ENCODE data around the gene FUZ. TPM values are rescaled to one million over a fixed set of nuclear protein-coding genes. Genes with fewer than 3 reads are reported as not detected.

FUZ gene
- total and polyA plus RNA-seq, 12 donors, result 7.6 to 72.5 (median 45.7) TPM

DNA sequence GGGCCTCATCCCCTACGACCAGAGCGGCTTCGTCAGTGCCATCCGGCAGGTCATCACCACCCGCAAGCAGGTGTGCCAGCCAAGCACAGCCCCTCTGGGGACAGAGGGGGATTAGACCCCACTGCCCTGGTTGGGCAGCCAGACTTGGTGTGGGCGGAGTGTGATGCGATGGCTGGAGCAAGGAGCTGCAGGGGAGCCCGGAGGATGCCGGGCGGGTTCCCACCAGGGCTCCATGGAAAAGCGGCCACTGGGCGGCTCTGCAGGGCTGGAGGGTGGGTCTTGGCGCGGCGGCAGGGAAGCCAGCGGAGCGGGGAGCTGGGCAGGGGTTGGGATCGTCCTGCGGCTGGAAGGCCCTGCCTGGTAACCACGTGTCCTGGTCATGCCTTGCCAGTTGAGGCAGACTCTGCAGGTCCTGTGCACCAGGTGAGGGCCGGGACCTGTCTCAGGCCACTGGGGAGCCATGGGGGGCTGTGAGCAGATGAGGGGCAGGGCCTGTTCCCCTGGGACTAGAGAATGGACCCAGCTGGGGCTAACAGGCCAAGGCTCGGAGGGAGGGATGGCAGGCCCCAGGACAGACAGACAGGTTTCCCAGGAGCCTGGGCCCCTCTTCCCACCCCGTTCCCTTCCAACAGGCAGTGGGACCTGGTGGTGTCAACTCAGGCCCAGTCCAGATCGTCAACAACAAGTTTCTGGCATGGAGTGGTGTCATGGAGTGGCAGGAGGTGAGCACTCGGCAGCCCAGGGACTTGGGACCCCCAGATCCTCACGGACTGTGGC is 44.2 kb upstream of the FUZ start:
- intact Hi-C loops (cut with DNase I), result no loop called here

GRCh38 chr19:49856574-49857021 is 43.5 kb upstream of the FUZ start:
- no peaks in the 10 kb centered on the region for H3K9me3 ChIP-seq (replicated peaks in 1 of 3)
- peak in 4 of 7 donors; percentile 23 to 44 (median 40) for DNase-seq
- no peaks in the 10 kb centered on the region for H3K27me3 ChIP-seq
- no peak overlapping the region for H3K4me3 ChIP-seq
- peaks cover 41 to 78% of the 10 kb centered on the region in 2 donors for H3K4me1 ChIP-seq (replicated peaks in 1 of 2)
- H3K36me3 ChIP-seq (replicated peaks in 1 of 2), result peaks cover 0 to 63% of the 10 kb centered on the region in 2 donors
- 78 to 100% (median 83%) methylated on average over 2 to 18 of the region's 18 CpGs for WGBS, 4 donors
- intact Hi-C loops (cut with DNase I), result no loop called here
- TF ChIP-seq, protein P1, sequence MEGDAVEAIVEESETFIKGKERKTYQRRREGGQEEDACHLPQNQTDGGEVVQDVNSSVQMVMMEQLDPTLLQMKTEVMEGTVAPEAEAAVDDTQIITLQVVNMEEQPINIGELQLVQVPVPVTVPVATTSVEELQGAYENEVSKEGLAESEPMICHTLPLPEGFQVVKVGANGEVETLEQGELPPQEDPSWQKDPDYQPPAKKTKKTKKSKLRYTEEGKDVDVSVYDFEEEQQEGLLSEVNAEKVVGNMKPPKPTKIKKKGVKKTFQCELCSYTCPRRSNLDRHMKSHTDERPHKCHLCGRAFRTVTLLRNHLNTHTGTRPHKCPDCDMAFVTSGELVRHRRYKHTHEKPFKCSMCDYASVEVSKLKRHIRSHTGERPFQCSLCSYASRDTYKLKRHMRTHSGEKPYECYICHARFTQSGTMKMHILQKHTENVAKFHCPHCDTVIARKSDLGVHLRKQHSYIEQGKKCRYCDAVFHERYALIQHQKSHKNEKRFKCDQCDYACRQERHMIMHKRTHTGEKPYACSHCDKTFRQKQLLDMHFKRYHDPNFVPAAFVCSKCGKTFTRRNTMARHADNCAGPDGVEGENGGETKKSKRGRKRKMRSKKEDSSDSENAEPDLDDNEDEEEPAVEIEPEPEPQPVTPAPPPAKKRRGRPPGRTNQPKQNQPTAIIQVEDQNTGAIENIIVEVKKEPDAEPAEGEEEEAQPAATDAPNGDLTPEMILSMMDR (IDR thresholded peaks at IDR 0.05), result no peak
- peak overlapping the region in 3 of 5 donors; percentile 81 to 94 (median 82) for H3K27ac ChIP-seq

More for the DNA sequence above, 44.2 kb upstream of the FUZ start:
- 85 to 94% (median 87%) methylated on average over 7 to 26 of the region's 26 CpGs for WGBS, 4 donors
- peaks cover 0 to 70% of the 10 kb centered on the region in 2 donors for H3K36me3 ChIP-seq (replicated peaks in 1 of 2)
- peak overlapping the region in 4 of 5 donors; percentile 69 to 94 (median 82) for H3K27ac ChIP-seq
- no peaks in the 10 kb centered on the region for H3K27me3 ChIP-seq
- H3K4me1 ChIP-seq (replicated peaks in 1 of 2), result peaks cover 39 to 81% of the 10 kb centered on the region in 2 donors
- no peak overlapping the region for H3K4me3 ChIP-seq
- H3K9me3 ChIP-seq (replicated peaks in 1 of 3), result no peaks in the 10 kb centered on the region
- TF ChIP-seq, protein P1 (IDR thresholded peaks at IDR 0.05), result no peak
- TF ChIP-seq POLR2A (IDR thresholded peaks at IDR 0.05), result no peak
- DNase-seq, result peak in 4 of 7 donors; percentile 40 to 56 (median 50)

DNA sequence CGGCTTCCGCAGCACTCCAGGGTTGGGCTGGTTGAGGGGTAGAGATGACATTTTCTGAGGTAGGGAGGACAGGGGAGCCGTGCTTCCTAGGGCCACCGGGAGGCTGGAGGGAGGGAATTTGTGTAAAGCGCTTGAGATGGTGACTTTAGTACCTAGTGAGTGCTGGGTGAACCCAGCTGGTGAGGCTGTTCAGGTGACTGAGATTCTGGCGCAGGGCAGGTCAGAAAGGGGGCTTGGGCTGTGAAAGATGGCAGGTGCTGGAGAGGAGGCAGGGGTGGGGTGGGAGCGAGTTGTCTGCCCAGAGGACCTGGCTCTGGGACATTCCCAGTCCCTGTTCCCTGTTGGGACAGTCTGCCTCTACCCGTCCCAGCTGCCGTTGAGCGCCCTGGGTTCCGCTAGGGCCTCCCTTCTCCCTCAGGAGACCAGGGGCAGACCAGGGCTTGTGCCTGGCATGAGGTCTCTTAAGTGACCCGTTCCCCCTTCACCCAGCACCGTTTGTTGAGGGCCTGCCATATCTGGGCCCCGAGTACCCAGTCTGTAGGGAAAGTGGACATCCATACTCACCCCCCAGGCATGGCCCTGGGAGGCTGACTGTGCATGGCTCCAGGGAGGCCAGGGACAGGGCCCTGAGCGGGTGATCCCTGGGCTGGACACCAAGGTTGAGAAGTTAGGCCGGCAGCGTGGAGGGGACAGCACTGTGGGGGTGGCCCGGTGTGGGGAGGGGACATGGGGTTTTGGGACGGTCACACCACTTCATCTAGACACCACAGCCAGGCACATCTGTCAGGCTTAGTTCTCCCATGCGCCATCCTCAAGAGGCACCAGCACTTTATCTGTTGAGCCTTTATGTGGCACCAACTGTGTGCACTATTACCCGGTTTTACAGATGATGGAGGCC is 42.8 kb upstream of the FUZ start:
- H3K4me1 ChIP-seq (replicated peaks in 1 of 2), result peaks cover 35 to 72% of the 10 kb centered on the region in 2 donors

More for the DNA sequence above, 42.8 kb upstream of the FUZ start:
- WGBS, 4 donors, result 66 to 83% (median 72%) methylated on average over 9 to 21 of the region's 21 CpGs
- peak overlapping the region in 3 of 5 donors; percentile 23 to 94 (median 49) for H3K27ac ChIP-seq
- peak in 5 of 7 donors; percentile 38 to 58 (median 47) for DNase-seq
- H3K4me3 ChIP-seq, result no peak overlapping the region
- peaks cover 0 to 58% of the 10 kb centered on the region in 2 donors for H3K36me3 ChIP-seq (replicated peaks in 1 of 2)
- intact Hi-C loops (cut with DNase I), result no loop called here
- no peaks in the 10 kb centered on the region for H3K27me3 ChIP-seq
- no peaks in the 10 kb centered on the region for H3K9me3 ChIP-seq (replicated peaks in 1 of 3)
- no peak for TF ChIP-seq POLR2A (IDR thresholded peaks at IDR 0.05)
- TF ChIP-seq, protein P1 (IDR thresholded peaks at IDR 0.05), result no peak
